Breast epithelium (tissue), 3 donors: ENCODE measurements around the gene KIAA1217.
"Not testable (repeated sequence)": the region's sequence is repeated elsewhere in the genome, so short reads cannot be mapped to it uniquely, and the experiment has no call there.

Source experiments
- POLR2A ChIP-seq: fragments of 450-650 bp; IDR thresholded peaks from one replicate; pipeline ENCODE4 v1.6.1; 2016; ENCODE audit warnings: antibody characterized with exemption, mild to moderate bottlenecking, moderate library complexity
- POLR2AphosphoS5 ChIP-seq, 3 donors: sonication (generic); formaldehyde crosslinking; IDR thresholded peaks; one replicate each; pipeline ENCODE4 v1.6.1; 2017; ENCODE audit warnings: antibody characterized with exemption in 3 of 3
- TF ChIP-seq, protein P1 (sequence below), 3 donors: fragments of 450-650 bp; IDR thresholded peaks; one replicate each; pipeline ENCODE4 v1.5.1; 2016 to 2017; ENCODE audit warnings: antibody characterized with exemption in 3 of 3, mild to moderate bottlenecking in 3 of 3, moderate library complexity in 3 of 3

DNA sequence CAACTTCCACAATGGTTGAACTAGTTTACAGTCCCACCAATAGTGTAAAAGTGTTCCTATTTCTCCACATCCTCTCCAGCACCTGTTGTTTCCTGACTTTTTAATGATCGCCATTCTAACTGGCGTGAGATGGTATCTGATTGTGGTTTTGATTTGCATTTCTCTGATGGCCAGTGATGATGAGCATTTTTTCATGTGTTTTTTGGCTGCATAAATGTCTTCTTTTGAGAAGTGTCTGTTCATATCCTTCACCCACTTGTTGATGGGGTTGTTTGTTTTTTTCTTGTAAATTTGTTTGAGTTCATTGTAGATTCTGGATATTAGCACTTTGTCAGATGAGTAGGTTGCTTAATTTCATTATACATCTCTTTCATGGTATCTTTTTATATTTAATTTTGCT lies 237.0 kb downstream of the KIAA1217 start:
- TF ChIP-seq, protein P1, sequence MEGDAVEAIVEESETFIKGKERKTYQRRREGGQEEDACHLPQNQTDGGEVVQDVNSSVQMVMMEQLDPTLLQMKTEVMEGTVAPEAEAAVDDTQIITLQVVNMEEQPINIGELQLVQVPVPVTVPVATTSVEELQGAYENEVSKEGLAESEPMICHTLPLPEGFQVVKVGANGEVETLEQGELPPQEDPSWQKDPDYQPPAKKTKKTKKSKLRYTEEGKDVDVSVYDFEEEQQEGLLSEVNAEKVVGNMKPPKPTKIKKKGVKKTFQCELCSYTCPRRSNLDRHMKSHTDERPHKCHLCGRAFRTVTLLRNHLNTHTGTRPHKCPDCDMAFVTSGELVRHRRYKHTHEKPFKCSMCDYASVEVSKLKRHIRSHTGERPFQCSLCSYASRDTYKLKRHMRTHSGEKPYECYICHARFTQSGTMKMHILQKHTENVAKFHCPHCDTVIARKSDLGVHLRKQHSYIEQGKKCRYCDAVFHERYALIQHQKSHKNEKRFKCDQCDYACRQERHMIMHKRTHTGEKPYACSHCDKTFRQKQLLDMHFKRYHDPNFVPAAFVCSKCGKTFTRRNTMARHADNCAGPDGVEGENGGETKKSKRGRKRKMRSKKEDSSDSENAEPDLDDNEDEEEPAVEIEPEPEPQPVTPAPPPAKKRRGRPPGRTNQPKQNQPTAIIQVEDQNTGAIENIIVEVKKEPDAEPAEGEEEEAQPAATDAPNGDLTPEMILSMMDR (IDR thresholded peaks at IDR 0.05), result not testable (repeated sequence)
- TF ChIP-seq POLR2A; POLR2AphosphoS5 (IDR thresholded peaks at IDR 0.05): not testable (repeated sequence)
